GM21723 (cell line): Measurements from ENCODE around the gene MR1.
"Not testable (repeated sequence)": the region's sequence is repeated elsewhere in the genome, so short reads cannot be mapped to it uniquely, and the experiment has no call there.

Source experiments
- ATAC-seq: cut with Tn5 transposase; IDR thresholded peaks from one replicate; pipeline ENCODE4 v1.9.1; 2021; ENCODE audit warnings: mild to moderate bottlenecking, moderate library complexity; ENCODE audit not compliant: unreplicated experiment

Gene MR1

DNA sequence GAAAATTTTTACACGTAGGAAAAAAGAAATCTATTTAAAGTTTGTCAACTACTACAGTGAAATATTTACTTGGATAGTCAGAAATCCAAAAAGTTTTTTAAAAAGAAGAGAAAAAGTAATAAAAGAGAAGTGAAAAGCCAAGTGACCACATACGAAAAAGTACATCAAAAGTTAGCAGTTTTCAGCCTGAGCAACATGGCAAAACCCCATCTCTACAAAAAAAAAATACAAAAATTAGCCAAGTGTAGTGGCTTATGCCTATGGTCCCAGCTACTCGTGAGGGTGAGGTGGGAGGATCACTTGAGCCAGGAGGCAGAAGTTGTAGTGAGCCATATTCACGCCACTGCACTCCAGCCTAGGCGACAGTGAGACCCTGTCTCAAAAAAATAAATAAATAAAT, 5.2 kb upstream of the MR1 start:
- no peak for ATAC-seq

DNA sequence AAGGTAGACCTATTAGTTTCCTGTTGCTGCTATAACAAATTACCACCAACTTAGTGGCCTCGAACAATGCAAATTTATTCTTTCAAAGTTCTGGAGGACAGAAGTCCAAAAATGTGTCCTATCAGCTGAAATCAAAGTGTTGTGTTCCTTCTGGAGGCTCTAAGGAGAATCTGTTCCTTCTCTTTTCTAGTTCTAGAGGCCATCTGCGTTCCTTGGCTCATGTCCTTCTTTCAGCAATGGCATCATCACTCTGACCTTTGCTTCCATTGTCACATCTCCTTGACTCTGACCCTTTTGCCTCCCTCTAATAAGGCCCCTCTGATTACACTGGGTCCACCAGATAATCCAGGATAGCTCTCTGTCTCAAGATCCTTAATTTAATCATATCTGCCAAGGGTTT, 1.2 kb upstream of the MR1 start:
- ATAC-seq: no peak

DNA sequence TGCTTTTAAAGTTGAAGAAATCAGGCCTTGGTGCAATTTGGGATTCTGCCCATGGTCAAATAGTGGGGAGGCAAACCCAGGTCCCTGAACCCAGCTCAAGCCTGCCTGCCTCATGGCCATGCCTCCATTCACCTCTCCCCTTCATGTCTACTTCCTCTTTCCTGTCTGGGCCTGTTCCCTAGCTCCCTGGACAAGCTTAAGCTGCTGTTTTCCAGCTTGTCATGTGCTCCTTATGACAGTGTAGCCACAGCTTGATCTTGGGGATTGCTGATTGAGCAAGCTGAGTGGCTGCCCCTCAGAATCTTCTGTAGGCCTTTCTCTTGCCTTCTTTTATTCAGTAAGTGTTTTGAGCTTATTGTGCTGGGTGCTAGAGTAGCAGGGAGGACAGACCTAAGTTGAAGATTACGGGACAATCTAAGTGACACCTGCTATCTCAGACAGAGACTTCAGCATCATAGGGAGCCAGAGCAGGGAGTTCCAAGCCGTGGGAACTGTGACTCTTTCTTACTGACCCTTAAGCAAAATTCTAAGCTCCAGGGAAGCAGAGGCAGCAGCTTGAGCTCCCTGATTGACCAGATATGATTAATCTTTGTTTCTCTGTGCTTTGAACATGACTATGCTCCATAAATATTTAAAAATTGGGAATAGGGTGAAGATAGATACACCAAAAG, 520 bp upstream of the MR1 start:
- ATAC-seq: peak; percentile 38

DNA sequence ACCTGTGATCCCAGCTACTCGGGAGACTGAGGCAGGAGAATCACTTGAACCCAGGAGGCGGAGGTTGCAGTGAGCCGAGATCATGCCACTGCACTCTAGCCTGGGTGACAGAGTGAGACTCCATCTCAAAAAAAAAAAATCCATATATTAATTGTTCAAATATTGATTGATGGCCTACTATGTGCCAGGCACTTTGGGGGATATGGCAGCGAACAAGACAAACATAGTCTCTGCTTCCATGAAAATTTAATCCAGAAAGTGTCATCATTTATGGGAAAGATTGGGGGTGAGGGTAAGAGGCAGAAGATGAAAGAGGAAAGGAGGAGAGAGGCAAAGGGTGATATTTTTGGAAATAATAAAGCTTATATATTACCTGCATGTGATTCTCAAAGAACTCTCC, 1.4 kb downstream of the MR1 start:
- ATAC-seq: not testable (repeated sequence)

DNA sequence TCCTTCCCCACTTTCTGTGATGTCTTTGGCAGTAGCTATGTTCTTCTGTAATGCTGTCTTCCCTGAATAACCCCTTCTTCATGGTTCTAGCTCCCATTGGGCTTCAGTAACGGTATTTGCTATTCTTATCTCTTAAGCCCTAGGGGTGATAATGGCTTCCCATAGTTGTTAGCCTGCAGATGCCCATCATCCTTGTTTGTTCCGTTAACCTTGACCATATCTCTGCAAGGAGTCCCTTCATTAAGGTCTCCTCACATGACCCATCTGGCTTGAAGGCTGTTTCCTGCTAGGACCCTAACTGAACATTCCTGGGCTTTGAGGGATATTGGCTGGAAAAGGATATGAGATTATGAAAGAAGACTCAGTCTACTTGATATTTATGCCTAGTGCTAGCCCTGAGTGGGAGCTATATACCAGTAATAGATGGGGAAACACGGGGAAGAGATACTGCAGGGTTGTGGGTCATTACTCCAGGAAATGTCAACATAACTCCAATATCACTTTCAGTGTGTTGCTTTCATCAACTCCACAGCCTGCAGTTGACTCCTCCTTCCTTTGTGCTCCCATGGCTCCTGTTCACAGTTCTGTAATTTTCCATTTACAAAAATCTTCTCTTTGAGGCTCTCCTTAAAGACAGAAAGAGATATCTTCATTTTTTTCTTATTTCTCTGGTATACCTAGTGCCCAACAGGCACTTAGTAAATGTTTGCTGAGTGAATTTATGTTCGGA, 2.5 kb downstream of the MR1 start:
- ATAC-seq: no peak

DNA sequence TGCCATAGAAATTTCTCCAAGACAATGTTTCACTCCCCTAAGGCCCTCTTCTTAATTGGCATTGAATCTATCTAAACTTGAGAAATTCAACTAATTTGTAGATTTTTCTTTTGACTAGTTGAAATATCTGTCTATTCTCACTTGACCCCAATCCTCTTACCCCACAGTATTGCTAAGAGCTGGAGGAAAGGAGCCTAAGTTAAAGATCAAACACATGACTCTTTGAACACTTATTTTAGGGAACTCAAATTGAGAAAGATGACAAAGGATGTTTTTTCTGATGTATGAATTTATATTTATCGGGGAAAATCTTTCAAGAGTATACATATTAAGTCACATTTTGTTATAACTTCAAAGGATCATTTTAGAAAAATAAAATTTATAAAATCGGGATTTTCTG, 3.6 kb downstream of the MR1 start:
- ATAC-seq: no peak

DNA sequence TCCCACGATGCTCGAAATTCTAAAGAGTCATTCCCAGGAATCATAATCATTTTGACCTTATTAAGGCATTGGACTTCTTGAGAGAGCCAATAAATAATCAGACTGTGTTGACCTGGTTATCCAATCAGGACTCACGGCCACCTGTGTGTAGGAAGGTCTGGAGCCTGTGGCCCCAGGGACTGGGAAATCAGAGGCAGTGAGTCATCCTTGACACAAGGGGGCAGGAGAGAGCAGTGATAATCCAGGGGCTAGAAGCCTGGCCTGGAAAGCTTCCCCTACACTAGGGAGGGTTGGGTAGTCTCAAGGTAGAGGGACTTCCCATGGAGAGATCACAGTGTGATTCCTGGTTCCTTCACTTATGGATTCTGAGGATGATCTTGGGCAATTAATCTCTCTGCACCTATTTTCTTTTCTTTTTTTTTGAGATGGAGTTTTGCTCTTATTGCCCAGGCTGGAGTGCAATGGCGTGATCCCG, 4.7 kb downstream of the MR1 start:
- ATAC-seq: peak; percentile 43

DNA sequence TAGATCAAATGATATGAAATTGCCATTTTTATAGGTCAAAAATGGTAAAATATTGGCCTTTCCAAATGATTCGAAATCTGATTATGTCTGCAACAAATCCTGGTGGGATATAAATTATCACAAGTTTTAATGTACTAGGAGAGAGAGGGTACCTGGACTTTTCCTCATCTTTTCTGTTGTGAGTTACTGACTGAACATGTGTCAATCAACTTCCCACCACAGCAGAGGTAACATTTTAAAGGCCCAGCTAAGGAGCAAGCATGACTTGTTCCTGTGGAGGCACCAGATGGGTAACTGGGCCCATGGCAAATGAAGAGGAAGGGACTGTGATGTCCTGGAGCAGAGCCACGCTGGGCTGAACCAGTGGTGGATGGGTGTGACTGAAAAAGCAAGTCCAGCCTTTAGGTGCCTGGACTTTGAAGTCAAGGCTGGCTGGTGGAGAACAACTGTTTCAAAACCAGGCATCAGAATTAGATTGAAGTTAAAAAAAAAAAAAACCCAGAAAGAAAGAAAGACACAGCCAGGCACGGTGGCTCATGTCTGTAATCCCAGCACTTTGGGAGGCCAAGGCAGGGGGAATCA, 6.6 kb downstream of the MR1 start:
- ATAC-seq: no peak

DNA sequence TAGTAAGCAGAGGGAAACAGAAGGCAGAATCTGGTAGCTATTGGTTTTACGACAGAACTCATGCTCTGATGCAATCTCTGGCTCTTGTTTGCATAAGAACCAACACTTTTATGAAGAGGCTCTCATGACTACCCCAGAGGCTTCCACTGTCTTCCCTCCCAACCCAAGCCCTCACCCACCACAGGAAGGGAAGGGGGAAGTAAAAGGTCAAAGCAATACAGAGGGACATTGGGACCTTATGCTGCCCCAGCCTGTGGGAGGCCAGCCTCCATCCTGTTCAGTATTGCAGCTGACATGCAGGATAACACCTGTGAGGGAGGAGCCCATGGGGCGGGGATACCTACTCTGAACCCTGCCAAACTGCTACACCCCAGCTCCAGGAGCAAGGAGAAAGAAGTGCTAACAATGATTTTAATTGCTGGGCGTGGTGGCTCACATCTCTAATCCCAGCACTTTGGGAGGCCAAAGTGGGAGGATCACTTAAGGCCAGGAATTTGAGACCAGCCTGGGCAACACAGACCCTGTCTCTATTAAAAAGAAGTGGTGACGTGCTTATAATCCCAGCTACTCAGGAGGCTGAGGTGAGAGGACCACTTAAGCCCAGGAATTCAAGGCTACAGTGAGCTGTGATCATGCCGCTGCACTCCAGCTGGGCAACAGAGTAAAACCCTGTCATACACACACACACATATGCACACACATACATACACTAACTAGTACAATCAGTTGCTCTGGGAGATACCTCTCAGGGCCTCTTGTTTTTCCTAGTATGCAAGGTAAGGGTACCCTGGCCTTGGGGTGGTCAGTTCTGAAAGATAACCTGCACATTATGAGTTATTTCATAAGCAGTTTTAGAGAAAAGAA, 9.5 kb downstream of the MR1 start:
- ATAC-seq: no peak

DNA sequence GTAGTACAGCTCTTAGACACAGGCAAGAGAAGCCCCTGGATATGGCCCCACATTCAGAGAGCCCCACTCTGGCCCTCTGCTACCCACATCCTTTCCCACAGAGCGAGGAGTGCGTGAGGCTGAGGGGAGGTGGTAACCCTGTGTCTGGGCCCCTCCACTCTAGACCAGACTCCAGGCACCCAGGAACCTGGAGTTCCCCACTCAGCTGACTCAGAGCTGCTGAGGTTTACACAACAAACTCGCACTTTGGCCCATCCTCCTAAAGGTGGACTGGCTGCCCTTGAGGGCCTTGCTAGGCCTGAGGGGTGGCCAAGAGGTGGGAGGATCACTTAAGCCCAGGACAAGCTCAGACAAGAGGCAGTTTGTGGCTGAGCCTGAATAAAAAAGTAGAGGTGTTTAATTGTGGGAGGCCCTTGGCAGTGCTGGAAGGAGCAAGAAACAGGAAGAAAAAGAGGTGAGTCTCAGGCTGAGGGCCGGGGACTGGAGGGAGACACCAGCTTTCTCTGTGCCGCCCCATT, 10.7 kb downstream of the MR1 start:
- peak; percentile 79 for ATAC-seq

DNA sequence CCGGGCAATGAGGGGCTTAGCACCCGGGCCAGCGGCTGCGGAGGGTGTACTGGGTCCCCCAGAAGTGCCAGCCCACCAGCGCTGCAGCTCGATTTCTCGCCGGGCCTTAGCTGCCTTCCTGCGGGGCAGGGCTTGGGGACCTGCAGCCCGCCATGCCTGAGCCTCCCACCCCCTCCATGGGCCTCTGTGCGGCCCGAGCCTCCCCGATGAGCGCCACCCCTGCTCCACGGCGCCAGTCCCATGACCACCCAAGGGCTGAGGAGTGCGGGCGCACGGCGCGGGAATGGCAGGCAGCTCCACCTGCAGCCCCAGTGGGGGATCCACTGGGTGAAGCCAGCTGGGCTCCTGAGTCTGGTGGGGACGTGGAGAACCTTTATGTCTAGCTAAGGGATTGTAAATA, 12.2 kb downstream of the MR1 start:
- not testable (repeated sequence) for ATAC-seq

DNA sequence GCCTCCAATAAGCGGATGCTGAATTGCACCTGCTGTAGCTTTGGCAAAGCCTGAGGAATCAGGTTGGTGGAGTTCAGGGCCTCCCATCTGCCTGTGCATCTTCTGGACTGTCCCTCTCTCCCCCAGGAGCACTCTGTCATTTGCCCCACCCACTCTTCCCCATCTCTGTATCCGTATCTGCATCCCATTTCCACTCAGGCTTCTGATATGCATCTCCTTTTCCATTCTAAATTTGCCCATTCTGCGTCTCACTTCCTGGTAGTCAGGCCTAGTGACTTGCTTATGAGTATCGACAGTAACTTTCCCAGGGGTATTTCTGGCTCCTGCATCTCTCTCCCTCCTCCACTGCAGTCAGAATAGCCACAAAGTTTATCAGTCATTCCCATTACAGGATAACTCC, 15.6 kb downstream of the MR1 start:
- ATAC-seq: no peak

DNA sequence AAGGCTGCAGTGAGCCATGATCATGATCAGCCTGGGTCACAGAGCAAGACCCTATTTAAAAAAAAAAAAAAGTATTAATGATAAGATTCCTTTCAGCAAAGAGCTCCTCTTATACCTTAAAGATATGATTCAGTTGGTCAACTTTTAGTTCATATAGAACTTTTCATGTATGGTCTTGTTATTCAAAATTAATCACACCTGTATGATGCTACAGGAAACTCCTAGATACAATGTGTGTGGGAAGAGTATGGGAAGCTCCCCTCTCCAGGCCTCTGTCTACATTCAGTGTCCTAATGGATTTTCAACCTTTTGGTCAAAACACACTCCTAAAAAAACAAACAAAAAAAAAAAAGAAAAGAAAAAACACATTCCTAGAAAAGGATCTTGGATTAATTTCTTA, 17.1 kb downstream of the MR1 start:
- no peak for ATAC-seq

DNA sequence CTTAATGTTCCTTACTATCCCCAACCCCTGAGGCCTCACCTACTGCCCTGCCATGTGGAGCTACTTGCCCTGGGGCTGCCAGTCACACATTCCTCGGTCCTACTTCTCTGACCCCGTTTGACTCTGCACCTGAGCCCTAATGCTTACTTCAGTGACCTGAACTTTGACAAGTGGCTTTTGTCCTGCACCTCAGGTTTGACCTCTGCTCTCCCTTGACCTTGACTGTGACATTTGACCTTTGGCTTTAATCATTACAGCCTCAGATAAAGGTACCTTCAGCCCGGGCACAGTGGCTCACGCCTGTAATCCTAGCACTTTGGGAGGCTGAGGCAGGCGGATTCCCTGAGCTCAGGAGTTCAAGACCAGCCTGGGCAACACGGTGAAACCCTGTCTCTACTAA, 22.8 kb downstream of the MR1 start:
- no peak for ATAC-seq

DNA sequence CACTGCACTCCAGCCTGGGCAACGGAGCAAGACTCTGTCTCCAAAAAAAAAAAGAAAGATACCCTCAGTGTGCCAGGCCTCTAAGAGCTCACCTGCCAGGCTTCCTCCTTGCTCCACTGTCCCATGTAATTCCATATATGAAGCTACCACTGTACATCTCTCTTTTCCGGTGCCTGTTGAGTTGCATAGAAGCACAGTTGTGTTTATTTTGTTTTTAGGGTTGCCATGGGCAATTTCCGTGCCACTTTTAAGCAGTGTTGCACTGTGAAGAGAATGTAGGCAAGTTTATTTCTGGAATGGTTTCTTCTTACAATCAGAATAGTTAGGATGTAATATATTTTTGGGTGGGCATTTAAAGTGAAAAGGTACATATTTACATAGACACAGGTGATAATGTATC, 23.3 kb downstream of the MR1 start:
- no peak for ATAC-seq

DNA sequence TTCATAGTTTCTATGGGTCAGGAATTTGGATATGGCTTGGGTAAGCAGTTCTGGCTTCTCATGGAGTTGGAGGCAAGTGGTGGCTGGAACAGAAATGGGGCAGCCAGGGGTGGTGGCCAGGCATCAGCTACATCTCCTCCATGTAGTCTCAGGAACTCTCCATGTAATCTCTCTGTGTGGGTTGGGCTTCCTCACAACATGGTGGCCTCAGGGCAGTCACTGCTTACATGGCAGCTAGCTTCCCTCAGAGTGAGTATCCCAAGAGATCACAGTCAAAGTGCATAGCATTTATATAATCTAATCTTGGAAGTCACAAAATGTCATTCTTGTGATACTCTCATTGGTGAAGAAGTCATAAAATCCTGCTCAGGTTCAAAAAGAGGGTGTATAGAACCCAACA, 25.7 kb downstream of the MR1 start:
- no peak for ATAC-seq

DNA sequence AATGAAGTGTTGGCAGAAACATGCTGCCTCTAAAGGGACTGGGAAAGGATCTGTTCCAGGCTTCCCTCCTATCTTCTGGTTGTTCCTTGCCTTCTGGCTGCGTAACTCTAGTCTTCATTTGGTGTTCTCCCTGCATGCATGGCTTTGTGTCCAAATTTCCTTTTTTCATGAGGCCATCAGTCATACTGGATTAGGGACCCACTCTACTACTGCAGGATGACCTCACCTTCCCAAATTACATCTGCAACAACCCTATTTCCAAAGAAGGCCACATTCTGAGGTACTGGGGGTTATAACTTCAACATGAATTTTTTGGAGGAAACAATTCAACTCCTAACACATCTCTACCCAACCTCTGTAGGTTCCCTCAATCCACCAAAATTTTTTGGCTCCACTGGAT, 26.3 kb downstream of the MR1 start:
- no peak for ATAC-seq

DNA sequence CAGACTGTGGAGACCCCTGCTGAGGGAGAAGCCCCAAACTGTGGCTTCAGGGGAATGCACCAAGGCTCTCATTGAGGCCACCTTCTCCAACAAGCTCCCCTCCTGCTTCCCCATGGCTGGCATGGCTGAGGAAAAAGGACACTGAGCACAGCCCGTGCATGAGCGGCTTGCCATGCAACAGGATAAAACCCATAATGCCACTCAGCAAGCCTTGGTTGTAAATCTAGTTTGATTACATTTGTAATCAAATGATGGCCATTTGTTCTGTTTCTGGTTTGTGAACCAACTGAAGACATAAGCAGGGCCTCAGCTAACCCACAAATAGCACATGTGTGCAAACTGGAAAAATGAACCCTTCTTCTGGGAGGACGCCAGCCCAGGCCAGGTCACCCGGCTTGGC, 27.2 kb downstream of the MR1 start:
- not testable (repeated sequence) for ATAC-seq

DNA sequence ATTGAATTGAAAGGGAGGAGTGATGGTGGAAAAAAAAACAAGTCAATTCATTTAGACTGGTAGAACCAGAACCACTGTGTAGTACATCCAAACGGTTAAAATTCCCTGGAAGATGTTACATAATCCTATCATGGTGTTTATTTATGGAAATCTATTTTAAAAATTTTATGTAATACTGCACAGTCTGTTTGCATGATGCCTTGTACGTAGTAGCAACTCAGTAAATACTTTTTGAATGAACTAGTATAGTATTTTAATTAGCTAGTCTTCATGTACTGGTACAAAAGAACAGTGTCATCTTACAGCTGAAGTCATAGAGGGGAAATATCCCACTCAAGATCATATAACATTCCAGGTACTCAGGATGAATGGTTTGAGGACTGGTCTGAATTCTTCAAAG, 27.7 kb downstream of the MR1 start:
- ATAC-seq: no peak

DNA sequence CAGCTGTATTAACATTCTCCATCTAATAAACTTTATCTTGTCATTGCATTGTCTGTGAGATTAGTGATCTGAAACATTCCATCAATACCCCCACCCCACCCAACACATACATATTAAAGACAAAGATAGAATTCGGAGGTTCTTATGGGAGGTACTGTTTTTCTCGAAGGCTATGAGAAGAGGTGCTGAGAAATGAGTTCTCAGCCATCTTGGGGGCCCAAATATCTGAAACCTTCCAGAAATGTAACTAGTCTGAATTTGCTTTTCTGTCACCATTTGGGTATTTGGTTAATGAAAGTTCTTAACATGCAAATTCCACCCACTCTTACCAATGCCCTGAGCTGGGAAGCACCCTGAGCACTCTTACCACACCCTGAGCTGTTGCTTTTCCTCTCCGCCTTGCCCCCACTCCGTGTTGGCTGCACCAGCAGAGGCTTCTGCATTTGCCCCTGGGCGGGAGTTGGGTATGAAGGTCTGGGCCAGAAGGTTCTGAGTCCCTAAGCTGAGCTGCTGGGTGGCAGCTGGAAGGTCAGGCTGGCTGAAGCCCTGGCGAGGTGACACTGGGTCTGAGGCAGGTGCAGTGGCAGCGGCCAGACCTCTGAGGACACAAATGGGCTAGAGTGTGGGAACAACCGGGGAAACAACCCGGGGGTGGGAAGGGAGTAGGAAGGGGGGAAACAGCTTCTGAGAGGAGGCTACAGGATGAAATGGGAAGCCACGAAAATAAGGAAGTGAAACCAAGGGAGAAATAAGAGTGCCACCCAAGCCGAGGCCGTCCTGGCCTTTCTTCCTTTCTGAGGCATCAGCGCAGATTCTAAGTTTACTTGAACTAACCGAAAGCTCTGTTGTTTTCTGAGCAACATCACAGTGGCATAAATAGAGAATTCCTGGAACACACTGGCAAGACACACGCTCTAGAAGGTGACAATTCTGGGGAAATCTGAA, 28.4 kb downstream of the MR1 start:
- ATAC-seq: peak; percentile 83
